Measurements from ENCODE around the gene FNDC3B. TPM values are rescaled to one million over a fixed set of nuclear protein-coding genes. Genes with fewer than 3 reads are reported as not detected.

Gene FNDC3B
- total and polyA plus RNA-seq, 2 donors (not counting 3 experiments of a cell fraction or from before 2014, with no cell fraction given): 91.6 to 295 TPM

GRCh38 chr3:172213904-172214303 is 174.5 kb downstream of the FNDC3B start:
- POLR2A ChIA-PET: no interaction called here
- Histone ChIP-seq H3K4me1 (ENCODE audit: control insufficient read depth, extremely low read depth, insufficient read depth, low read length) (peaks cover 21% of the 10 kb centered on the region), H3K27ac (ENCODE audit: insufficient read depth, low read depth, low read length) (no peak overlapping the region)

More at GRCh38 chr3:172213904-172214303, 174.5 kb downstream of the FNDC3B start:
- H3K9me1 ChIP-seq (replicated peaks; ENCODE audit: control insufficient read depth, extremely low read depth, insufficient read depth, low read length): no peaks in the 10 kb centered on the region
- CTCF ChIA-PET: no interaction called here
- TF ChIP-seq GATA2 (IDR thresholded peaks at IDR 0.05; ENCODE audit: insufficient read depth, insufficient read length, low read depth, low read length) (no peak), POLR2AphosphoS5 (IDR thresholded peaks at IDR 0.05; ENCODE audit: insufficient read depth, low read depth, low read length) (no peak), MAX (IDR thresholded peaks at IDR 0.05; ENCODE audit: insufficient read depth, insufficient read length) (no peak), FOS (IDR thresholded peaks at IDR 0.05; ENCODE audit: borderline replicate concordance, insufficient read depth, low read length) (no peak), EZH2 (IDR thresholded peaks at IDR 0.05; ENCODE audit: borderline replicate concordance, low read depth, low read length, severe bottlenecking) (no peak), POLR2A (IDR thresholded peaks at IDR 0.05; ENCODE audit: low read depth, low read length) (no peak), JUN (IDR thresholded peaks at IDR 0.05; ENCODE audit: borderline replicate concordance, insufficient read depth, insufficient read length, low read depth) (no peak), CTCF (IDR thresholded peaks at IDR 0.05; ENCODE audit: extremely low read depth in 1 of 2, insufficient read depth in 1 of 2, low read depth in 1 of 2, low read length in 2 of 2) (no peak), MYC (IDR thresholded peaks at IDR 0.05; ENCODE audit: low read depth, low read length) (no peak)
- no TSS peak for BruUV-seq (replicated peaks)
- no peak overlapping the region for H3K9ac ChIP-seq (replicated peaks; ENCODE audit: extremely low read depth, insufficient read depth, low read length)
- no peak overlapping the region for H3K4me3 ChIP-seq (replicated peaks in 1 of 3; ENCODE audit: insufficient read depth in 1 of 3, low read depth in 1 of 3, low read length in 3 of 3)
- no peaks in the 10 kb centered on the region for H3K9me3 ChIP-seq (replicated peaks; ENCODE audit: control insufficient read depth, insufficient read depth, low read length)
- H3K79me2 ChIP-seq (ENCODE audit: control insufficient read depth, insufficient read depth, low read length): peaks cover 90% of the 10 kb centered on the region
- FAIRE-seq (no peak), DNase-seq (ENCODE audit: low read depth, low spot score) (no peak)
- dilution Hi-C loops (cut with MboI; ENCODE audit: extremely low pct_ligation_motif_present, low sequenced_read_pairs) (no loop called here), intact Hi-C loops (cut with micrococcal nuclease) (no loop called here)
- peaks cover 0 to 2% of the 10 kb centered on the region in 2 experiments for H3K36me3 ChIP-seq (ENCODE audit: control insufficient read depth in 2 of 2, extremely low read depth in 1 of 2, insufficient read depth in 2 of 2, low read length in 2 of 2)
- no peaks in the 10 kb centered on the region for H3K27me3 ChIP-seq (ENCODE audit: control insufficient read depth in 2 of 2, insufficient read depth in 2 of 2, low read length in 2 of 2)
- no peak overlapping the region for H3K4me2 ChIP-seq (ENCODE audit: insufficient read depth, low read length)
- H4K20me1 ChIP-seq (replicated peaks; ENCODE audit: control insufficient read depth, extremely low read depth, insufficient read depth, low read length): peaks cover 4% of the 10 kb centered on the region
- no peak overlapping the region for H2AFZ ChIP-seq (ENCODE audit: low read depth, low read length)
